CD4-positive, alpha-beta T cell treated with Interleukin-4 for 4 hours (primary cell): ENCODE data around the gene LYZL6.
"Not testable (repeated sequence)": the region's sequence is repeated elsewhere in the genome, so short reads cannot be mapped to it uniquely, and the experiment has no call there.

Source experiments
- DNase-seq: peaks from one replicate; pipeline ENCODE4 v3.0.0-alpha.2; 2020

The LYZL6 gene

DNA sequence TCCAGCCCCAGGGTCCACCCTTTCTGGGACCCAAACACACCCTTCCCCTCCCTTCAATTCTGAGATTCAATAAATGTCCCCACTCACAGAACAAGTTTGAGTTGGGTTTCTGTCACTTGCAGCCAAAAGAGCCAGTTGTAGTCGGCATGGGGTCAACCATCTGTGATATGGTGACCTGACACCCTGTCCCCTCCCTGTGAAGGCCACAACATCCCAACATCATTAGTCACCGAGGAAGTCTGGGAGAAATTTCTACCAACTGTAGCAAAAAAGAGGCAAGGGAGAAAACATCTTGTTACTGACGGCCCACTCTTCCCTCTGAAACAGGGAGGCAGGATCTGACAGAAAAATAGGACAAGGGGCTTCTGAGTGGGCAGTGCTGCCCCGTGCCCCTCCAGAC, 638 bp upstream of the LYZL6 start:
- DNase-seq: no peak

DNA sequence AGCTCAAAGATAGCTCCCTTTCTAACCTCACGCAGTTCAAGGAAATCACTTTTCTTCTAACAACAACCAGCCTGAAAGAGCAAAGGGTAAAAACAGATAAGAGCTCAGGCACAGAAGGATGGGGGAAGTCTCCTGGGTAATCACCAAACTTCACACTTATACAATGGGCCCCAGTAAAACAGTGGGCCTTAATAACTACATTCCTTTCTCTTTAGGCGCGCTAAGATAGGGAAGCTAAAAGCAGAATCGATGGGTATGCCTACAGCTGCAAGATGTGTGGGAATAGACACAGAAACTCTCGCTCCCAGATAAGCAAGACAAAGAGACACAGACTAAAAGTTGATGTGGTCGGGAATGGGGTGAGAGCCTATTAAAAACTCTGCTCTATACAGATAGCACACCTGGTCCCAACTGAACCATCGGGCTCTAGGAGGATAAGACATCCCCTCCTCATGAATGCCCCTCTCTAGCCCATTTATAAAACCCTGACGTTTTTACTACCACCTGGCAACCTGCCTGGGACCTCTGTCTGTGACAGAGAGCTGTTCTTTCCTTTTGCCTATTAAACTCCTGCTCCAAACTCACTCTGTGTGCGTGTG, 826 bp downstream of the LYZL6 start:
- DNase-seq: no peak

DNA sequence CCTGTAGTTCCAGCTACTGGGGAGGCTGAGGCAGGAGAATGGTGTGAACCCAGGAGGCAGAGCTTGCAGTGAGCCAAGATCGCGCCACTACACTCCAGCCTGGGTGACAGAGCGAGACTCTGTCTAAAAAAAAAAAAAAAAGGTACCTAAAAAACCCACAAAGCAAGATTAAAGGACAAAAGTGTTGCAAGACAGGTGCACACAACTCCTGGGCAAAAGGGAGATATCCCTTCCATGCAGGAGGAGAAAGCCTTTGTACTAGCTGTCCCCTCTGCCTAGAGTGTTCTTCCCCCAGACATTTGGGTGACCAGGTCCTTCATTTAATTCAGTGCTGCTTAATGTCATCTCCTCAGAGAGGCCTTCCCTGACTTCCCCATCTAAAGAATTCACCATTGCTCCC, 5.0 kb downstream of the LYZL6 start:
- DNase-seq: not testable (repeated sequence)

DNA sequence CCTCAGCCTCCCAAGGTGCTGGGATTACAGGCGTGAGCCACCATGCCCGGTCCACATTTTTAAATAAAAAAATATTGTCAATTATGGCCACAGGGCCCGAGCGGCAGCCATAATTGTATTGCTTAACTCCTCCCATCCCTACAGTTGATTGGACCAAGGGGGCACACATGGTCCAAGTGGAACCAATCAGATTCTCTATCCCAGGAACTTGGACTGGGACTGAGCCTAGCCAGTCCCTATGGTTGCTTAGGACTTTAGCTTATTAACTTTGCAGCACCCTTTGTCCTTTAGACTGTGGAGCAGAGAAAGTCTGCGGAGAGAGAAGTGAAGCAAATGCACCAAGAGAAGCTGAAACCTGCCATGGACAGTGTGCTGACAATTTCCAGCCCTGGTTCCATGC, 7.5 kb downstream of the LYZL6 start:
- DNase-seq: no peak

DNA sequence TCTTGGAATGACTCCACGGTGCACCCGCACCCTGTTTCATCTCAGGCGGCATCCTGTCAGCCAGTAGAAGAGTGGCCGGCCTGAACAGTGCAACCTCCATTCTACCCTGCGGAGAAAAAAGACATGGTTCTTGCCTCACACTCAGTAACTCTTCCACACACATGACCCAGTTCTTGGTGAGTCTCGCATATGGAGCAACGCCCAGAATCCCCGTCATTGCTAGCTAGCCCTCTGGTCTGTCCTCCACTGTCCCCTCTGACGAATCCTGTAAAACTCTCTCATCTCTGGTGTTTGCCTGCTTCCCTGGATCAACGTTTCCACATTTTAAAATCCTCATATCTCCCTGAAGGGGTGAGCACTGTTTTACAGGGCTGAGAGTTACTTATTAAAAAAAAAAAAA, 8.8 kb downstream of the LYZL6 start:
- no peak for DNase-seq

DNA sequence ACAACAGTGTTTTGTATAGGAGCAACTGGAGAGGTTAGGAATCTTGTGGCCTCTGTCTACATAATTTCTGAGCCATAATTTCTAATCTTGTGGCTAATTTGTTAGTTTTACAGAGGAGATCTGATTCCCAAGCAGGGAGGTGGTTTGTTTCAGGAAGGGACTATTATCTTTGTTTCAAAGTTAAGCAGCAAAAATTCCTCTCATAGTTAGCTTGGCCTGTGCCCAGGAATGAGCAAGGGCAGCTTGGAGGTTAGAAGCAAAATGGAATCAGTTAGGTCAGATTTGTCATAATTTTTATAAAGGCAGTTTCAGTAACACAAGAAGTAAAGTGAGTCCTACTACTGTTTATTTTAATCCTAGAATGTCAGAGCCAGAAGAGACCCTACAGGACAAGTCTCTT, 10.9 kb downstream of the LYZL6 start:
- DNase-seq: no peak

DNA sequence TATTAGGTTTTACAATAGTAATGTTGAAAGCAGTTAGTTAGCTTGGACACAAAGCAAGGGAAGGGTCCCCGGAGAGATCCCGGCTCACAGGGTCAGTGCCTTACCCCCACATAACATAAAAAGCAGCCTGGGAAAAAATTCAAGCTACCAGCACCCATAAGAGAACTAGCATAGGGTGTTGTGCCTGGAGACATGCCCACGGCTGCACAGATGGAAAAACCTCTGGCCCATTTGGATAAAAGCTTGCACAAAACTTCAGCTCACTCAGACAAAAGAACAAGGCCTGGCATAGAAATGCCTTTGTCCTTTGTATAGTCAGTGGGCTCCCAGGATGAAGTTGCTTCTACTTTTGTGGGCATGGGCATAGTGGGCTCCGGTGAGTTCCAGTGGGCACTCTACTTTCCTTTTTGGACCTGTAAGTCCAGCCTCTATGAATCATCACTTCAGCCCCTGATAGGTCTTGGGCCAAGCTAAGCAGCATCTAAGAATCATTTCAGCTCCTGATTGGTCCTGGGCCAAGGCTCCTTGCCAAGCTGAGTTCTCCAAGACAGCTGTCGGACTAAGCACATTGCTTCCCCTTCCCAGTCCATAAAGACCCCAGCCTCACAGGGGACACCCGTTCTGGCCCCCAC, 11.6 kb downstream of the LYZL6 start:
- no peak for DNase-seq

DNA sequence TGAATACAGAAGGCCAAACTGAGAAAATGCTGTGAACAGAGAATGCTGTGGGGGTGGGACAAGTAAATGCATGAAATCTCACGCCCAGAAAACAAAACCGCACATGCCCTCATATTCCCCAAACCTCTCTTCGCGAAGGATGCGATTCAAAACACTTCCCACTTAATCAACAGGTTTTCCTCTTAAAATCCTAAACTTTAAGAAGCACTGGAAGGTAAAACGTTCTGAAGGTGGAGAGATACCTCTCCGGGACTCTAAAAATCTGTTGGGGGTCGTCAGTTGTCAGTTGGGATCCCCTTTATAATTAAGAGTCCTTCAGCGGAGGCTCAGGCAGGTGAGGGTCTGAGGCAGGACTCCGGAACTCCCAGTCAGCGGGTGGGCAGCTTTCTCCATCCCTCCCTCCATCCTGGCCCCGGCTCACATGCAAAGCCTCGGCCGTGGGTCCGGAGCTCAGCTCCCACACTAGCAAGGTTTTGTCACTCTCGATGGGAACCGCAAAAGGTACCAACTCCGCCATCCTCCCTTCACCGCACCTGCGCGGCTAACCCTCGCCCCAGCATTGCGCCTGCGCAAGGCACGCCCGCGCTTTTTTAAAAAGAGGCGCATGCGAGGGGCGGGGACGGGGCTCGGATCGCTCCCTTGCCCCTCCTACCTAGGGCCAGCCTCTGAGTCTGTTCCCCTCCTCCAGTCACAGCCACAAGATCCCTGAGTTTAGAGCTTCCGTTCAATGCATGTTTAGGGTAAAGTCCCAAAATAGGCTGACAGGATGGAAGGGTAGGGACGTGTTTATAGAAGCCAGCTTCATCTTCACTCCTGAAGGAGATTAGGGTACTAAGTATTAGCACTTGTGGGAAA, 13.1 kb downstream of the LYZL6 start, which contains the start of gene RDM1:
Gene RDM1, minus strand, starts transcription at position 563 of the 855 bp plus-strand sequence. Its CDS starts 46 bp downstream, at position 517.
- peak; percentile 70 for DNase-seq

DNA sequence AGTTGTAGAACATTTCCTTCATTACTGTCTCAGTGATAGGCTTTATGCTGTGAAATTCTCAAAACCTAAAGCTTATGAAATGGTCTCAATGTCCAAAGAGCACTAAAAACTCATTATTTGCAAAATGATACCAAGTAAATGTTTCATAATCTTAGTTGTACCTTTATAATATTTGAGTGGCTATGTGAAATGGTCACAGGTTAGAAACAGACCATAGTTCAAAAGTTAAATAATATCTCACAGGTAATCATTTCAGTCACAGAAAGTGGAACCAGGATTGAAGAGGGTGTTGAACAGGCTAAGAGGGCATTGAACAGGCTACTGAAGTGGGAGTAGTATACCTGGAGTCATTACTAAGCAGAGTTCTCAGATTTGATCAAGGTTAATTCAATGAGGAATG, 15.8 kb downstream of the LYZL6 start:
- no peak for DNase-seq

DNA sequence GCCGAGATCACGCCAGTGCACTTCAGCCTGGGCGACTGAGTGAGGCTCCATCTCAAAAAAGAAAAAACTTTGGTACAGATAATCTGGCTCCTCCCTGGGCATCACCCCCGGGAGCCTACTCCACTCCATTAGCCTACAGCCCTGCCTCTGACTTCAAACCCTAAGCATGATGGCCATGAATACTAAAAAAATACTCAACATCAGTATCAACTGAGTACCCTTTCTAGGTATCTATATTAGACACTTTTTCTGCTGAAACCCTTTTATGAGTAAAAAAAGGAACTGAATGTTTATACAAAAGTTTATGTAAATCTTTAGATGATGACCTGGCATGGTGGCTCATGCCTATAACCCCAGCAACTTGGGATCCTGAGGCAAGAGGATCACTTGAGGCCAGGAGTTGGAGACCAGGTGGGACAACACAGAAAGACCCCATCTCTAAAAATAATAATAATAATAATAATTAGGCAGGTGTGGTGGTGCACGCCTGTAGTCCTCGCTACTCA, 19.9 kb downstream of the LYZL6 start:
- no peak for DNase-seq

DNA sequence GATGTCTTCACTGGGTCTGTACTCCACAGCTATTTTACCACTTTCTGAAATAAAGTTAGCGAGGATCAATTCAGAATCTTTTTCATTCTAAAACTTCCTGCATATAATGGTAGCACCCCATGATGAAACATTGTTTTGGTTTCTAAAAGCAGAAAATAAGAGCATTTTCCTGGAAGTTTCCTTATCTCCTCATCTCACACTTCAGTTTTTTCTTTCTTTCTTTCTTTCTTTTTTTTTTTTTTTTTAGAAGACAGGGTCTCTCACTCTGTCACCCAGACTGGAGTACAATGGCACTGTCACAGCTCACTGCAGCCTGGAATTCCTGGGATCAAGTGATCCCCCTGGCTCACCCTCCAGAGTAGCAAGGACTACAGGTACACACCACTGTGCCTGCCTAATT, 23.3 kb downstream of the LYZL6 start:
- DNase-seq: no peak

DNA sequence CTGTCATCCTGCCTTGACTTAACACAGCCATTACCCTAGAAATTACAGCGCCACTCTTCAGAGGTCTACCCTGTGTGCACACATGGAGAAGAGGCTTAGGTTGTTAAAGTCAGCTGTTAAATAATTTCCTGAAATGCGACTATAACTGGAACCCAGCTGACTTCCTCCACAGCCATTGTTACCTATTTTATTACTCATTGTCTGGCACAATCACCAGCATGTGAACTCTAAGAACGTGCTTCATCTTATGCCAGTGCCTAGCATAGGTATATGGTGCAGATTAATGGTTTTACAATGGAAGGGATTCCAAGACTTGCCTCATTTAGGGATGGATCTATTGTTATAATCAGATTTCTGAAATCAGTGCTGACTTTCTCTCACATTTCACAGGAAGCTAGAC, 24.8 kb downstream of the LYZL6 start:
- DNase-seq: no peak

DNA sequence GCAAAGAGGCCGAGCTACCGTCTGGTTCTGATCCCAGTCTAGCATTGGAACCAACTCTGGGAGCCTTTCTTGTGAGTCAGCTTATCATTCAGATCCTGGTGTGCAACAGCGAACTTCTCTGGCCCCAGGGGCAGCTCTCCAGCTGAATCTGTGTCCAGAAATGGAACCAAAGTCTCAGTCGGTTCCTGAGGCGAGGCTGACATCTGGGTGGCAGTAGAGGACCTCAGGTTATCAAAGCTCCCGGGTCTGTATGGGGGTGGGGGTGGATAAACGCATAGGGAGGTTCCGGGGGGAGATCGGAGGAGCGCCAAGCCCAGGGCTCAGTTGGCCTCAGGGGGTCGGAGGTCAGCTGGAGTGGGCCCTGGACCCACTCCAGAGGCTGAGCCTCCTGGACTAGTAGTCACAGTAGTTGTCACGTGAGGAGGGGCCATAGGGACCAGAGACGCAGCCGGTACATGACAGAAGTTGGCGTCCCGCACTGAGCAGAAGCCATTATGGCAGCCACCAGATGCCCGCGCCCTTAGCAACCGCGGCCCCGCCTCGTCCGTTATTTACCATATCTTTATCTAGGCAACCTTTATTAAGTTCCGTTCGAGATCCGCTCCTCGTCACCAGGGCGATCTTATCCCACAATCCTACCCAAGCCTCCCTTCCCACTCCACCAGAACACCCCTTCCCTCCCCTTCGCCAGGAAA, 25.8 kb downstream of the LYZL6 start:
- DNase-seq: no peak

DNA sequence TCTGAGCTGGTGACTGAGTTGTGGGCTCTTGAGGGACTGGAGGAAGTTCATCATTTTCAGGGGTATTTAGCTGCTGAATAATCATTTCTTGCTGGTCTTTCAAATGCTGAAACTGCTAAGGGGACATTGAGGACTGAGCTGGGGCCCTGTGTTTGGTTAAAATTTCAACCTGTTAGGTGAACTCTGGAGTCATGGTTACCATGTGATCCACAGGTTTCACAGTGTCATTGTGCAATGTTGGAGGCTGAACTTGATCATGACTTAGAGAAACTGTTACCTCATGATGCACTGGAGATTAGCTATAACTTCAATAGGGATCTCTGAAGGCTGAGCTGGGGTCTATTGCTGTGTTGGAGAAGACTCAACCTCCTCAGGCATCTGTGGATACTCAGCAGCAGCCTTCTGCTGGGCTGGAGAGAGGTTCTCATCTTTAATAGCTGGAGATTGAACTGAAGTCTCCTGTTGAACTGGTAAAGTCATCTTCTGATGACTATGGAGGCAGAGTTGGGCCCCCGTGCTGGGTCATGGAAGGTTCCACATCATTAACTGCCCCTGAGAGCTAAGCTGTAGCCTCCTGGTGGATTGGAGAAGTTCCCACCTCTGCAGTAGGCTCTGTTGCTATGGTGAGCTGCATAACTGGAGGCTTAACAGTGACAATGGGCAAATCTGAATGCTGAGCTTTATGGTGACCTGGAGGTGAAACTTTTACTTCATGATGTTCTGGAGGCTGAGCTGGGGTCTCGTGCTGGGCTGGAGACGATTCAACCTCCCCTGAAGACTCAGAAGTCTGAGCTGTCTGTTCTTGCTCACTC, 28.2 kb downstream of the LYZL6 start:
- no peak for DNase-seq

DNA sequence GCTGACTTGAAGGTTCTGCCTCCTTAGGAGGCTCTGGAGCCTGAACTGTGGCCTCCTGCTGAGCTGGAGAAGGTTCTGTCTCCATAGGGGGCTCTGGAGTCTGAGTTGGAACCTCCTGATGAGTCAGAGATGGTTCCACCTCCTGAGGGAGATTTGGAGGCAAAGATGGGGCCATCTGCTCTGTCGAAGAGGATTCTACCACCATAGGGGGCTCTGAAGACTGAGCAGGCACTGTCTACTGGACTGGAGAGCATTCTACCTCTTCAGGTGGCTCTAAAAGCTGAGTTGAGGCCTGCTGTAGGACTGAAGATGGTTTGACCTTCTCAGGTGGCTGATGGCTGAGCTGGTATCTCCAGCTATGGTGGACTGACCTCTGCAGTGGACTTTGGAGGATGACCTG, 29.2 kb downstream of the LYZL6 start:
- no peak for DNase-seq

DNA sequence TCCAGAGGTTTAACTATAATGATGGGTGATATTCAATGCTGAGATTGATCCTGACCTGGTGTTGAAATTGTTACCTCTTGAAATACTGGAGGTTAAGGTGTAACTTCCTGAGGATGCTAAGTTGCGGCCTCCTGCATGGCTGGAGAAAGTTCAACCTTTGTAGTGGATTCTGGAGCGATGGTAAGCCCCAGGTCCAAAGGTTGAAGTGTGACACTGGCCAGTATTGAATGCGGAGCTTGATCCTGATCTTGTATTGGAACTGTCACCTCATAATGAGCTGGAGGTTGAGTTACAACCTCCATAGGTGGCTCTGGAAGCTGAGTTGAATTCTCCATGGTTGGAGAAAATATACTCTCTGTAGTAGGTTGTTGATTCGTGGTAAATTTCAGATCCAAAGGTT, 29.9 kb downstream of the LYZL6 start:
- no peak for DNase-seq

DNA sequence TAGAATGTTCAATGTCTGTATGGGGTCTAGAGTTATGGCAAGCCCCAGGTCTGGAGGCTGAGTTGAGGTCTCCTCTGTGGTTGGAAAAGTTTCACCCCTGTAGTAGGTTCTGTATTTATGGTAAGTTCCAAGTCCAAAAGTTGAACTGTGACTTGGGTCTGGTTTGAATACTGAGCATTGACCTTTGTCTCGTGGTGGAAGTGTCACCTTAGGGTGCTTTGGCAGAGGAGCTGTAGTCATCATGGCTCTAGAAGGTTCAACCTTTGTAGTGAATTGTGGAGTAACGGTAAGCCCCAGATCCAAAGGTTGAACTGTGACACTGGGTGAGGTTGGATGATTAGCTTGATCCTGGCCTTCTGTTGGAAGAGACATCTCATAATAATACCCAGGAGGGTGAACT, 30.6 kb downstream of the LYZL6 start:
- no peak for DNase-seq

DNA sequence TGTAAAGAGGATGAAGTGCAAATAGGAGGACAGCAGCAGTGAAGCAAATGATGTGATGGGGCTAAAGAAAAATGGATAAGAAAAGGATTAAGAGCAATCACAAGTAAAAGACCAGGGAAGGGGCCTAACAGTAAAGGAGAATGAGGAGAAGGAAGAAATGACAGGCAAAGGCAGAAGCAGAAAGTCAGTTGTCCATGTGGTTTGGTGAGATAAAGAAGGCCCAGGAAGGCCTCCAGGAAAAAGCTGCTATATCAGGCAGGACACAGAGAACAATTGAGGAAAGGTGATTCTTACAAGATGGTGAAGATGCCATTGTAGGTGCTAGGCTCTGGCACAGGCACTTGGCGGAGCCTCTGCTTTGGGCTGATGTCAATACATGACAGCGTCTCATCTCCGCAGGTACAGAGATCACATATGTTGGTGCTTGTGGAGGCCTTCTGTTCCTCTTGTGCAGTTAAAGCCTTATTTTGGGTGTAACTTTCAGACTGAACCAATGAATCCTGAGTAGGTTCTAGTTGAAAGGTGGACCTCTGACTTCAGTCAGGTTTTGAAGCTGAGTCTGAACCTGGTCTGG, 31.1 kb downstream of the LYZL6 start:
- DNase-seq: no peak

DNA sequence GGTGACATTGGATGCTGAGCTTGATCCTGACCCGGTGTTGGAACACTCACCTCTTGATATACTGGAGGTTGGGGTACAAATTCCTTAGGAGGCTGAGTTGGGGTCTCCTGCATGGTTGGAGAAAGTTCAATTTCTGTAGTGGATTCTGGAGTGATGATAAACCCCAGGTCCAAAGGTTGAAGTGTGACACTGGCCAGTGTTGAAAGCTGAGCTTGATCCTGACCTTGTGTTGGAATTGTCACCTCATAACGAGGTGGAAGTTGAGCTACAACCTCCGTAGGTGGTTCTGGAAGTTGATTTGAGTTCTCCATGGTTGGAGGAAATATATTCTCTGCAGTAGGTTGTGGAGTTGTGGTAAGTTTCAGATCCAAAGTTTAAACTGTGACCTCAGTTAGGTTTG, 34.1 kb downstream of the LYZL6 start:
- no peak for DNase-seq

DNA sequence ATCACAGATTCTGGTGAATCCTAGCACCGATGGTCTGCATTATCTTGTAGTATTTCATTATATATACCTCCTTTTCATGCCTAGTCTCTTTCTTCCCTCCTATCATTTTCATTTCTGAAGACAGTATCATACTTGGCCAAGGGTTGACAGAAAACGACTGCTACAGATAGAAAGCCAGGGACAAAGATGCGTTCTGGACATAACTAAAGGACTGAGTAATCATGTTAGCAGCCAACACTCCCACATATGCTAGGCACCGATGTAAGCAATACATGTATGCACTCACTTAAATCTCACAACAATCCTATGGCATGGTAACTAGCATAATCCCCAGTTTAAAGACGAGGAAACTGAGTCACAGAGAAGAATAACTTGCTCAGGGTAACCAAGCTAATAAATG, 35.8 kb downstream of the LYZL6 start:
- DNase-seq: no peak

DNA sequence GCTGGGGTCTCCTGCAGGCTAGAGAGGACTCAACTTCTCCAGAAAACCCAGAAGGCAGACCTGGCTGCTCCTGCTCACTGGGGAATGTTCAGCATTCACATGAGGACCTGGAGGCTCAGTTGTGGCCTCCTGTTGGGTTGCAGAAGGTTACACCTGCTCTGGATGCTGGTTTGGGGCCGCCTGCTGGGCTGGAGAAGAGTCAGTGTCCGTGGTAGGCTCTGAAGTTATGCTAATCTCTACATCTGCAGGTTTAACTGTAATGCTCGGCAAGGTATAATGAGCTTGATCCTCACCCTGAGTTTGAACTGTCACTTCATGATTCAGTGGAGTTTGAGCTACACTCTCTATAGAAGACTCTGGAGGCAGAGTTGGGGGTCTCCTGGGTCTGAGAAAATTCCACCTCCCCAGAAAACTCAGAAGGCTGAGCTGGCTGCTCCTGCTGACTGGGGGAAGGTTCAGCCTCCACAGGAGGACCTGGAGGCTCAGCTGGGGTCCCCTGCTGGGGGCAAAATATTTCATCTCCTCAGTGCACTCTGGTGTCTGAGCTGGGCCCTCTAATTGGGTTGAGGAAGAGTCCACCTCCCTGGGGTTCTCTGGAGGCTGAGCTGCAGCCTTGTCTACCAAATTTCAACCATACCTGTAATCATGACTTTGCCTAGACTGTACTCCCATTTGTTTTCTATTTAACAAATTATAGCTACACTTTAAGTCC, 36.4 kb downstream of the LYZL6 start:
- no peak for DNase-seq
